GM19193 (cell line): ENCODE measurements around the gene CEACAM18.

Experiments used
- POLR2A ChIP-seq: IDR thresholded peaks from 4 replicates; pipeline ENCODE4 v1.6.1; 2011; ENCODE audit not compliant: insufficient read depth, insufficient read length; ENCODE audit errors: extremely low read depth

The CEACAM18 gene

DNA sequence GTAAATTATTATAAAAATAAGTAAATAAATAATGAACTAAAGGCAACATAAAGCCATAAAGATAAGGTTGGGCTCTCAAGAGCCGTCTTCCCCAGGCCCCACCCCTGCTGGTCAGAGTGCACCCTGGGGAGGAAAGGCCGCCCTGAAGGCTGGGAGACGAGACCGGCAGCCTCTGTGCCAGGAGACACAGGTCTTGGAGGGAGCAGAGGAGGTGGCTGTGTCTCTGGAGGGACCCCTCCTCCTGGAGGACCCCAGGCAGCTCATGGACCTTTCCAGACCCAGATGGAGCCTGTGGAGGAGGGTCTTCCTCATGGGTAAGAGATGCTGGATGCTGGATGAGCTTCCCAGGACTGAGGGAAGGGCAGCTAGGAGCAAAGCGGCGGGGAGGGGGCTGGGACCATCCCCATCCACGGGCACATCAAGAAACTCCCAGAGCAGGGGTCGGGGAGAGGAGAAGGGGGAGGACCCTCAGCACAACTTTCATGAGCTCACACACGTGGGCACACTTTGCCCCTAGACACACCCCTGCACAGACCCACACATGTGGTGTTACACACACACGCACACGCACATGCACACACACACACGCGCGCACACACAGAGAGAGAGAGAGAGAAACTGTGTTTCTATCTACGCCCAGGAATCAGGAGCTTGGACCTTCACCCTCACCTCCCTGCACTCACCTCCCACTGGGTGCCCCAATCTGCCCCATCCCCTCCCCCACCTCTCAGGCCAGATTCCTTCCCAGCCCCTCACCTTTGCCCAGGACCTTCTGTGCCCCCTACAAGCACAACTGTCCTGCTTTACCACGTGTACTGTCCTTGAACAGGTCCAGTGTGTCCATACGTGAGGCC is at the start of gene CEACAM18:
TSS of gene CEACAM18 (plus strand) at position 159 of the 854 bp plus-strand sequence.
- TF ChIP-seq POLR2A = no peak

DNA sequence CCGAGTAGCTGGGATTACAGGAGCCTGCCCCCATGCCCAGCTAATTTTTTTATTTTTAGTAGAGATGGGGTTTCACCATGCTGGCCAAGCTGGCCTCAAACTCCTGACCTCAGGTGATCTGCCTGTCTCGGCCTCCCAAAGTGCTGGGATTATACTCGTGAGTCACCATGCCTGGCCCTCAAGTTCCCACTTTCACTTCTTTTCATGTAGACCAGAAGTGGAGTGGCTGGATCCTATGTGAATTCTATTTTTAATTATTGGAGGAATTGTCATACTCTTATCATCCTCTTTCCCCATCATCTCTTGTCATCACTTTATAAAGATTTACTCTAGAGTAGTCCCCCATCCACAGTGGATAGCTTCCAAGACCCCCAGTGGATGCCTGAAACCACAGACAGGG is 48.1 kb upstream of the CEACAM18 start:
- TF ChIP-seq POLR2A = no peak

GRCh38 chr19:51431124-51431523 is 47.2 kb upstream of the CEACAM18 start:
- no peak for TF ChIP-seq POLR2A

- no peak for TF ChIP-seq POLR2A
Observed at GRCh38 chr19:51433043-51433442, 45.3 kb upstream of the CEACAM18 start.

GRCh38 chr19:51434456-51434855 is 43.9 kb upstream of the CEACAM18 start:
- TF ChIP-seq POLR2A = no peak

GRCh38 chr19:51439021-51439465 is 39.3 kb upstream of the CEACAM18 start:
- TF ChIP-seq POLR2A = no peak

GRCh38 chr19:51440052-51440451 is 38.3 kb upstream of the CEACAM18 start:
- no peak for TF ChIP-seq POLR2A

DNA sequence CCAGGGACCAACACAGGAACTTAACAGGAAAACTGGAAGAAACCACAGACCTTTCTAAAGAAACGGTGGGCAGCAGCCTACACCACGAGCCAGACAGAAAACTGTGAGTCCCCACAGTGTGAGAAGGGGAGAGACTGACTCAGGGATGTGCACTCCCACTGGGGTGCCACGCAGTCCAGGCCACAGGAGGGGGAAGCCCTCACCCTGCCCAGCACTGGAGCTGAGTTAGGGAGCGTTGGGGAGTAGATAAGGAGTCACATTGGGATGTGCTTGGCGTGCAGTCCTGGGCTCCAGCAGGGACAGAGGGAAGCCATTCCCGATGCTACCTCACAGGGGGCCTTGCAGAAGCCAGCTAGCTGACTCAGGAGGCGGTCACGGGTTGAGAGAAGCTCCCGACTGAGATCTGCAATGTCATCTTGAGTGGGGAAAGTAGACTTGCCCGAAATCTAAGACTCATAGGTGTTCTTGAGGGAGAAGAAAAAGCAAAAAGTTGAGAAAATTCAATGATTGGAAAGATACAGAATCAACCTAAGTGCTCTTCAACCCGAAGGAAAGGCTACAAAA is 37.4 kb upstream of the CEACAM18 start:
- no peak for TF ChIP-seq POLR2A

- TF ChIP-seq POLR2A = no peak
Observed at GRCh38 chr19:51441410-51442390, 36.6 kb upstream of the CEACAM18 start.

GRCh38 chr19:51448011-51448410 is 30.3 kb upstream of the CEACAM18 start:
- TF ChIP-seq POLR2A = no peak

DNA sequence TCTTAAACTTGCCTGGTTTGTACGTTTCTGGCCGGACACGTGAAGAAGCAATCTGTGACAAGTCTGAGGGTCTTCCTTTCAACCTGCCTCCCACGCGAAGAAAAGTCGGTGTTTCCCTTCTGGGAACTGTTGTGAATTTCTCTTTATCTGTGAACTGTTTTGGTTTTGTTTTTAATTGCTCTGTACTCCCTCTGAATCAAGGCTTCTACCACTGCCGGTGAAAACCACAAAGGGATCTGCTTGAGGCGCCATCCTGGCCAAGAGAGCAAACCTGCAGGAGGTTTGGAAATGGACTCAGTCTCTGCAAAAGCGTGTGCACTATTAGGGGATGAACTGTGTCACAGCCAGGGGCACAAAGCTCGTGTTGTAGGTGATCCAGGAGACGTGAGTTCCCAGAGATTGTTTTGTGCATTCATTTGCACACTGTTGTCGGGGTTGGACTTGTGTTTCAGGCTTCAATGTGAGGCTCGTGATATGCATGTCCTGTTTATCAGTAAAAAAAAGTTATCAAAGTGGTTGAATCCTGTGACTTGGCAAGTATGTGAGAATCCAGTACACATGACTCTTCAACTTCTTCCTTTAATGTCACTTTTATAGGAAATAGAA is 29.8 kb upstream of the CEACAM18 start:
- TF ChIP-seq POLR2A = no peak

- no peak for TF ChIP-seq POLR2A
Observed at GRCh38 chr19:51450730-51451307, 27.5 kb upstream of the CEACAM18 start.

DNA sequence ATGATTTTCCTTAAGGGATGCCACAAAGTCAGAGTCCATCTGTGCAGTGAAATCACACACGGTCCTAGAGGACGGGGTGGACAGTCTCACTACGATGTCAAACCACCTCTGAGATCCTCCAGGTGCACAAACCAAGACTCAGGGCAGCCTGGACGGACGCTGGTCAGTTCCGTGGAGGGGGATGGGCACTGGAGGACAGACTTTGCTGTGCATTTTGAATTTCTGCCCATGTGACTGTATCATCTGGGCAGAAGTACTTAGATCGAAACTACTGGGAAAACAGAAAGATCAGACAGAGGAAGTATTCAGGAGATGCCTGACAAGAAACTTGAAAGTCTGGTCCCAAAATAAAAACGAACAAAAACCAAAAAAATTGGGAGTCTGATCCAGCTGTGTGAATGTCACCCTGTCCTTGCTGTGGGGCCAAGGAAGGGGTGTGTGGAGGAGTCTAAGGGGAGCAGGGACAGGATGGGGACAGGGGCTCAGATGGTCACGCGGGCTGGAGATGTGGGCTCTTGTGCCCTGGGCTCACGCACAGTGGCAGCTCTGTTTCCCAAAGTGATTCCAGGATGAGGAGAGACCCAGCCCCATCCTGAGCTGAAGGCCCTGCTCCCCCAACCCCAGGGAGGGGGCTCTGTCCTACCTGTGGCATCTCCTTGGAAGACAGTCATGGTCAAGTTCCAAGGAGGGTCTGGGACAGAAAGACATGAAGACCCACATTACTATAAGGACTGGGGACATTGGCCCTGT is 21.6 kb upstream of the CEACAM18 start:
- TF ChIP-seq POLR2A = no peak
